GM18873 (cell line): ENCODE data around the gene PLCD4.

Experiments
- ATAC-seq: cut with Tn5 transposase; IDR thresholded peaks from one replicate; pipeline ENCODE4 v1.9.1; 2021; ENCODE audit warnings: mild to moderate bottlenecking, moderate library complexity, moderate number of reproducible peaks; ENCODE audit not compliant: unreplicated experiment, low FRiP score

Gene PLCD4

DNA sequence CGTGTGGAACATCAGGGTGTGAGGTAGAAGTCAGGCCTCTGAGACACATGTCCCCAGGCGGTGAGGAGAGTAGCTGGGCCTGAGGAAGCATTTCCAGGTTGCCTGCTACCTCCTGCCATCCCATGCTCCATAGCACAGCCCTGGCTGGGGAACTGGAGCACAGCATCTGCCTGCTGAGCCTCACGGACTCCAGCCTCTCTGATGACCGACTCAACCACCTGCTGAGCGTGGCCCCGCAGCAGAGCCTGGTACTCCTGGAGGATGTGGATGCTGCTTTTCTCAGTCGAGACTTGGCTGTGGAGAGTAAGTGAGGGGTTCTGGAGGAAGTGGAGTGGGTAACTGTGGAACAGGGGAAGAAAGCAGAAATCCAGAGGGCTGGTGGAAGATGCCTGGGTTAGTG is 54.7 kb downstream of the PLCD4 start:
- no peak for ATAC-seq

DNA sequence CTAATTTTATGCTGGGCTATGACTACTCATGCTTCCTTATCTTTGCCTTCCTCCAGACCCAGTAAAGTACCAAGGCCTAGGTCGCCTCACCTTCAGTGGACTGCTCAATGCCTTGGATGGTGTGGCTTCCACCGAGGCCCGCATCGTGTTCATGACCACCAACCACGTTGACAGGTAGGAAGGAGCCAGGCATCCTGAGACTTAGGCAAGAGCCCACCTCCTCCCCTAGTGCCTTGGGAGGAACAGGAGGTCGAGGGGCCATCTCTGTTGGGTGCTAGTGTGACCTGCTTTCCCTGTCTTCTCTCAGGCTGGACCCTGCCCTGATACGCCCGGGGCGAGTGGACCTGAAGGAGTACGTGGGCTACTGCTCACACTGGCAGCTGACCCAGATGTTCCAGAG is 55.1 kb downstream of the PLCD4 start:
- ATAC-seq: no peak

DNA sequence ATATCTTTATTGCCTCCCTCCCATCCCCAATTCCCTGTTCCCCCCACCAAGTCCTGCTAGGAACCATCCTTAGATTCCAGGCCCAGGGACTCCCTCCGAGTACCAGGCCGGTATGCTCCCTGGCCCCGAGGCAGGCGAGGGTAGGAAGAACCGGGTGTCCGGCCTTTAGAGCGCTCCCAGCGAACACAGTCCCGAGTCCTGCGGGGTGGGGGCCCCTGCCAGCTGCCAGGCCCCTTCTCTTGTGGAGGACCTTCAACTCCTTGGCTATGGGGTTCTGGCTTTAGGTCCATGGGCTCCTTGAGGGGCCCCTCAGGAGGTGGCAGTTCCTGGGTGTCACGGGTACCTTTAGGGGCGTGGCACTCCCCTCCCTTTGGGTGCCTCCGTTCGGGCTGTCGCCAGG is 56.2 kb downstream of the PLCD4 start:
- ATAC-seq: no peak

- no peak for ATAC-seq
Observed at GRCh38 chr2:218664653-218665052, 57.0 kb downstream of the PLCD4 start.

DNA sequence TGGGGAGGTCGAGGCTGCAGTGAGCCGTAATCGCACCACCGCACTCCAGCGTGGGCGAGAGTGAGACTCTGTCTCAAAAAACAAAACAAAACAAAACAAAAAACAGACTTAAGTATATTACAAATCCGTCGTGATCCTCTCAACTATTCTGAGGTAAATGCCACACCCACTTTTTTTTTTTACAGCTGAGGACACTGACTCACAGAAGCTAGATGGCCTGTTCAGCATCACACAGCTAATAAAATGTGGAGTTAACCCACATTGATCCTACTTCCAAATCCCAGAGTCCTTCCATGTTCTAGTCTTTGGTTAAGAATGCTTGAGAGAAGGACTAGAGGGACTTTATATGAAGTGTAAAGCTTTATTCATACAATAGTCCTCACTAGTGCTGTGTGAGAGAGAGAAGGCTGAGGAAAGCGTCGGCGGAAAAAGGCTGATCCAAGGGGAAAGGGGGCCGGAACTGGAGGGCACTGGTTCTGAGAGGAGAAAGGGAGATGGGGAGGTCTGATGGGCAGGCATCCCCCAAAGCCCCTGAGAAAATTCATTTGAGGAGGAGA is 63.5 kb downstream of the PLCD4 start:
- peak; percentile 6 for ATAC-seq

- peak; percentile 88 for ATAC-seq
Observed at GRCh38 chr2:218671654-218672566, 64.2 kb downstream of the PLCD4 start, which contains the start of the genes RNF25 and STK36. TSS of gene RNF25 (minus strand) at chr2:218672002. CDS start at chr2:218671970, 32 bp downstream. TSS of gene STK36 (plus strand) at chr2:218672086. CDS start at chr2:218672830, 744 bp downstream.

GRCh38 chr2:218679119-218679518 is 71.4 kb downstream of the PLCD4 start:
- ATAC-seq: no peak

GRCh38 chr2:218680061-218680460 is 72.4 kb downstream of the PLCD4 start:
- no peak for ATAC-seq
